Smooth muscle cell (in vitro differentiated cells): ENCODE results near the gene CEP350. TPM values are rescaled to one million over a fixed set of nuclear protein-coding genes. Genes with fewer than 3 reads are reported as not detected.
A peak's percentile ranks its signal among the peaks of the same experiment; 100 is the strongest.

Experiments
- DNase-seq: peaks from one replicate; lab custom pipeline; 2025; ENCODE audit not compliant: unreplicated experiment; lab: John Stamatoyannopoulos, UW
- H2AFZ ChIP-seq: fragments of 200-600 bp; sonication (generic); 2 replicates; pipeline ENCODE4 v1.6.0; 2016; ENCODE audit warnings: antibody characterized with exemption, low read depth, mild to moderate bottlenecking
- H3F3A ChIP-seq: fragments of 200-600 bp; sonication (generic); 2 replicates; pipeline ENCODE4 v1.6.0; 2017; ENCODE audit warnings: antibody characterized with exemption, low read depth
- H3K27ac ChIP-seq: fragments of 200-600 bp; sonication (generic); 2 replicates; pipeline ENCODE4 v1.5.1; 2016; ENCODE audit warnings: low read depth, mild to moderate bottlenecking
- H3K27me3 ChIP-seq: fragments of 200-600 bp; sonication (generic); 2 replicates; pipeline ENCODE4 v1.6.1; 2016; ENCODE audit warnings: low read depth, mild to moderate bottlenecking
- H3K36me3 ChIP-seq: fragments of 200-600 bp; sonication (generic); 2 replicates; pipeline ENCODE4 v1.5.1; 2016; ENCODE audit warnings: low read depth
- H3K4me1 ChIP-seq: fragments of 200-600 bp; sonication (generic); 2 replicates; pipeline ENCODE4 v1.5.1; 2016; ENCODE audit warnings: low read depth
- H3K4me2 ChIP-seq: fragments of 200-600 bp; sonication (generic); 2 replicates; pipeline ENCODE4 v1.6.0; 2016; ENCODE audit warnings: mild to moderate bottlenecking
- H3K4me3 ChIP-seq: fragments of 200-600 bp; sonication (generic); 2 replicates; pipeline ENCODE4 v1.5.1; 2016; ENCODE audit warnings: mild to moderate bottlenecking
- H3K79me2 ChIP-seq: fragments of 200-600 bp; sonication (generic); 2 replicates; pipeline ENCODE4 v1.6.0; 2016; ENCODE audit warnings: low read depth, mild to moderate bottlenecking
- H3K9ac ChIP-seq: fragments of 200-600 bp; sonication (generic); 2 replicates; pipeline ENCODE4 v1.6.0; 2016; ENCODE audit warnings: low read depth
- H3K9me3 ChIP-seq: fragments of 200-600 bp; sonication (generic); replicated peaks from 2 replicates; pipeline ENCODE4 v1.5.1; 2016; ENCODE audit warnings: low read depth
- H4K20me1 ChIP-seq: fragments of 200-600 bp; sonication (generic); 2 replicates; pipeline ENCODE4 v1.6.0; 2016; ENCODE audit warnings: low read depth
- CTCF ChIP-seq: fragments of 200-600 bp; sonication (generic); IDR thresholded peaks from 2 replicates; pipeline ENCODE4 v1.5.1; 2017; ENCODE audit warnings: borderline replicate concordance, mild to moderate bottlenecking, antibody characterized with exemption; ENCODE audit not compliant: insufficient read depth, poor library complexity, severe bottlenecking
- WGBS: methylation state at CpG from one replicate; pipeline ENCODE4 v1.1.7; 2016; ENCODE audit warnings: low lambda C conversion rate; 5-methylcytosine and 5-hydroxymethylcytosine counted together
- polyA plus RNA-seq: library from polyadenylated mRNA; unstranded; fragments of >200 nt; fragmentation: Nextera tagmentation; extraction: Ambion mirVana; gene quantifications from 2 replicates; pipeline ENCODE4 v1.2.1, GENCODE V29; 2016
- total RNA-seq: library from RNA; depleted of rRNA; stranded (reverse); fragments of >200 nt; gene quantifications from 2 replicates; pipeline ENCODE4 v1.2.3, GENCODE V29; 2014

The CEP350 gene, protein sequence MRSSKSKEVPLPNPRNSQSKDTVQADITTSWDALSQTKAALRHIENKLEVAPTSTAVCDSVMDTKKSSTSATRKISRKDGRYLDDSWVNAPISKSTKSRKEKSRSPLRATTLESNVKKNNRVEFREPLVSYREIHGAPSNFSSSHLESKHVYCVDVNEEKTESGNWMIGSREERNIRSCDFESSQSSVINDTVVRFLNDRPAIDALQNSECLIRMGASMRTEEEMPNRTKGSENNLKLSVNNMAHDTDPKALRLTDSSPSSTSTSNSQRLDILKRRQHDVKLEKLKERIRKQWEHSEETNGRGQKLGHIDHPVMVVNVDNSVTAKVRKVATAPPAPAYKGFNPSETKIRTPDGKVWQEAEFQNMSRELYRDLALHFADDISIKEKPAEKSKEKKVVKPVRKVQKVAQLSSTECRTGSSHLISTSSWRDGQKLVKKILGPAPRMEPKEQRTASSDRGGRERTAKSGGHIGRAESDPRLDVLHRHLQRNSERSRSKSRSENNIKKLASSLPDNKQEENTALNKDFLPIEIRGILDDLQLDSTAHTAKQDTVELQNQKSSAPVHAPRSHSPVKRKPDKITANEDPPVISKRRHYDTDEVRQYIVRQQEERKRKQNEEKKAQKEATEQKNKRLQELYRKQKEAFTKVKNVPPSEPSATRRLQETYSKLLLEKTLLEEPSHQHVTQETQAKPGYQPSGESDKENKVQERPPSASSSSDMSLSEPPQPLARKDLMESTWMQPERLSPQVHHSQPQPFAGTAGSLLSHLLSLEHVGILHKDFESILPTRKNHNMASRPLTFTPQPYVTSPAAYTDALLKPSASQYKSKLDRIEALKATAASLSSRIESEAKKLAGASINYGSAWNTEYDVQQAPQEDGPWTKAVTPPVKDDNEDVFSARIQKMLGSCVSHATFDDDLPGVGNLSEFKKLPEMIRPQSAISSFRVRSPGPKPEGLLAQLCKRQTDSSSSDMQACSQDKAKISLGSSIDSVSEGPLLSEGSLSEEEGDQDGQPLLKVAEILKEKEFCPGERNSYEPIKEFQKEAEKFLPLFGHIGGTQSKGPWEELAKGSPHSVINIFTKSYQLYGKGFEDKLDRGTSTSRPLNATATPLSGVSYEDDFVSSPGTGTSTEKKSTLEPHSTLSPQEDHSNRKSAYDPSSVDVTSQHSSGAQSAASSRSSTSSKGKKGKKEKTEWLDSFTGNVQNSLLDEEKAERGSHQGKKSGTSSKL (N-terminal part only)
- total RNA-seq, result 35.9 and 71.8 TPM in 2 replicates
- 17.0 and 18.3 TPM in 2 replicates for polyA plus RNA-seq

- Histone ChIP-seq H3K4me3 (peak within 1 kb of the TSS; percentile 82), H3K4me2 (peak within 1 kb of the TSS; percentile 94), H3K27ac (peak within 1 kb of the TSS; percentile 74), H4K20me1 (peaks cover 43% of the 10 kb centered on the region), H3K36me3 (no peaks in the 10 kb centered on the region), H3F3A (peaks cover 8% of the 10 kb centered on the region), H3K27me3 (no peaks in the 10 kb centered on the region), H3K9me3 (no peaks in the 10 kb centered on the region), H3K9ac (peak within 1 kb of the TSS; percentile 93), H3K79me2 (peaks cover 50% of the 10 kb centered on the region), H2AFZ (peak within 1 kb of the TSS; percentile 92), H3K4me1 (peaks cover 22% of the 10 kb centered on the region)
- TF ChIP-seq CTCF, result no peak
- DNase-seq, result peak; percentile 88
- WGBS, result 1% methylated on average over 69 of the region's 72 CpGs
Observed at GRCh38 chr1:179954493-179955286, at the start of gene CEP350. CEP350 (plus strand) TSS chr1:179954810; CDS start chr1:179986182, 31,372 bp downstream.

DNA sequence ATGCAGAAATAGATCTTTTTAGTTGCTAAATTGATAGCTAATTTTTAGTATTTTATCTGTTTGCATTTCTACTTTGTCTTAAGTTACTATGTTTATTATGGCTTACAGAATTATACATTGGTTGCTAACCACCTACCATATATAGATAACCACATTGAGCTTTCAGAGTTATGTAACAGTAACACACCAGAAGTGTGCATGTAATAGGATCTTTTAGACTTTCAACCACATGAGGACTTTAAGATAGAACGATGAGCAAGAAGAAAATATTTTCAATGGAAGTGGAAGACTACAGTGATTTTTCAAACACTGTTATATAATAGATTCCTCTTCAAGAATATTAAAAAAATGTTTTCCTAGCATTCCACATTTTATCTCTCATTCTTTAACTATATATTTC is 43.7 kb upstream of the CEP350 start:
- Histone ChIP-seq H2AFZ (no peak overlapping the region), H3F3A (no peaks in the 10 kb centered on the region), H3K9me3 (no peaks in the 10 kb centered on the region), H3K36me3 (peaks cover 13% of the 10 kb centered on the region), H3K4me3 (no peak overlapping the region), H3K27ac (no peak overlapping the region), H3K4me1 (no peaks in the 10 kb centered on the region), H3K27me3 (no peaks in the 10 kb centered on the region), H3K9ac (no peak overlapping the region), H4K20me1 (no peaks in the 10 kb centered on the region), H3K79me2 (no peaks in the 10 kb centered on the region), H3K4me2 (no peak overlapping the region)
- 83% methylated on average over 1 of the region's 1 CpG for WGBS
- no peak for DNase-seq
- no peak for TF ChIP-seq CTCF

GRCh38 chr1:179911812-179912211 is 42.8 kb upstream of the CEP350 start:
- Histone ChIP-seq H3K27ac (no peak overlapping the region), H3K4me3 (no peak overlapping the region), H3K4me2 (no peak overlapping the region), H3K4me1 (no peaks in the 10 kb centered on the region), H2AFZ (no peak overlapping the region), H3K9me3 (no peaks in the 10 kb centered on the region), H3F3A (no peaks in the 10 kb centered on the region), H4K20me1 (no peaks in the 10 kb centered on the region), H3K9ac (no peak overlapping the region), H3K27me3 (no peaks in the 10 kb centered on the region), H3K79me2 (no peaks in the 10 kb centered on the region), H3K36me3 (peaks cover 13% of the 10 kb centered on the region)
- TF ChIP-seq CTCF, result no peak
- no peak for DNase-seq
- 100% methylated on average over 3 of the region's 3 CpGs for WGBS
